ENCODE measurements around the gene DOK3.
"Not testable (repeated sequence)": the region's sequence is repeated elsewhere in the genome, so short reads cannot be mapped to it uniquely, and the experiment has no call there.

DOK3 gene

GRCh38 chr5:177496070-177496726 is 13.4 kb downstream of the DOK3 start:
- DNase-seq: no peak

DNA sequence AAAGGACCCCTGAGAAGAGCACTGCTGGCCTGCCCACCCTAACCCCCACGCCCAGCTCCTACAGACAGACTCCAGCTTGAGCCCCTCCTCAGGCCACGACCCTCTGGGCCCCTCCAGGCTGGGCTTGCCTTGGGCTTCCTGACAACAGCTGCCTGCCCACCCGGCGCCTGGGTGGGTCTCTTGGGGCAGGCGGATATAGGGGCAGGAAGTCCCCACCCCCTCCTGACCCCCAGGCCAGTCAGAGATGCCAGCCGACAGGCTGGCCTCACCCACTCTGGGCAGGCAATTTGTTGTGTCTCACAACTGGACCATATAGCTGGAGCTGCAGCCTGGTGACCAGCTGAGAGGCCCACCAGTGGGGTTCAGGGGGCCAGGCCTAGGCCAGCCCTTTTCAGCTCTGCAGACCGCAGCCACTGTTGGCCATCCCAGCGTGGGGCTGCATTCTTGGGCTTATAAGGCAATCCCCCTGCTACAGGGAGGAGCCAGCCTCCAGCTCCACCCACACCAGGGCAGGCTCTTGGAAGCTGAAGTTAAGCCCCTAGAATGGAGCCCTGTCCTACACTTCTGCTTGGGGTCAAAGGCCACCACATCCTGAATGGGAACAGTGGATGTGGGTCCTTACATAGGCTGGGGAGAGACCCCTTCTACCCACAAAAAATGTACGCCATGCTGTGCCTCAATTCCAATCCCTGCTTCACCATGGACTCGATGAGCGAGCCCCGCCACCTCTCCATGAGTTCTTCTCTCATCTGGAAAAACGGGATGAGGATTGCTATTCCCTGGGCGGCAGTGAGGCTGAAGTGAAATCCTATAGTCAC is 14.2 kb downstream of the DOK3 start:
- DNase-seq: no peak

DNA sequence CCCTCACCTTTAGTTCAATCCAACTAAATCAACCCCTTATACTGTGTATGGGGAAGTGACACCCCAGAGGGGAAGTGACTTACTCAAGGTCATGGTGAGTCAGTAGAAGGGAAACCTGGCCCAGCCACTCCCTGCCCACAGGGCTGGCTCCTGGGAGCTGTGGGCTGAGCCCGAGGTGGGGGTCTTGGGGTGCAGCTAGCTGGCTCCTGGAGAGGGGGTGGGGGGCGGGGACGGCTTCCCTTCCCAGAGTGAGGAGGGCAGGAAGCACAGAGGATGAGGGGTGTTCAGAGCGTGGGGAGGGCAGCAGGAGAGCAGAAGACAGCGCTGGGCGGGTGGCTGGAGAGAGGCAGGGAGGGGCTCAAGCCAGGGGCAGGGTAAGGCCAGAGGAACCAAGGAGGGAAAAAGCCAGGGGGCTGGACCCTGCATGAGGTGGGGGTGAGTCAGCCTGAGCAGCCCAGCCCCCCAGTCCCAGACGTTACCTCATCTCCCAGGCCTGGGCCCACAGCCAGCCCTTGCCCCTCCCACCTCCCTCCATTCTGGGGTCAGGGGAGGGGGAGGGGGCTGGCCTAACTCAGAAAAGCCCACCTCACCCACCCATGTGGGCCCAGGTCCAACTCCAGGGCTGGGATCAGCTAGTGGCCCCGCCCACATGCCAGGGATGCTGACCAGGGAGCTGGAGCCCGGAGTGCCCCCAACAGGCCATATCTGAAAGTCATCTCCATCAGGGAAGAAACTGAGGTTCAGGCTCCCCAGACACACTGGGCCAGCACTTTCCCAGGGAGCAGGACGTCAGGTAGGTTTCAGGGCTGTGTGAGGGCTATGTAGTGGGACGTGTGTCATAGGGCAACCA is 15.1 kb downstream of the DOK3 start:
- no peak for DNase-seq

- no peak for DNase-seq
These were observed 15.8 kb downstream of the DOK3 start for GRCh38 chr5:177493795-177494345.

DNA sequence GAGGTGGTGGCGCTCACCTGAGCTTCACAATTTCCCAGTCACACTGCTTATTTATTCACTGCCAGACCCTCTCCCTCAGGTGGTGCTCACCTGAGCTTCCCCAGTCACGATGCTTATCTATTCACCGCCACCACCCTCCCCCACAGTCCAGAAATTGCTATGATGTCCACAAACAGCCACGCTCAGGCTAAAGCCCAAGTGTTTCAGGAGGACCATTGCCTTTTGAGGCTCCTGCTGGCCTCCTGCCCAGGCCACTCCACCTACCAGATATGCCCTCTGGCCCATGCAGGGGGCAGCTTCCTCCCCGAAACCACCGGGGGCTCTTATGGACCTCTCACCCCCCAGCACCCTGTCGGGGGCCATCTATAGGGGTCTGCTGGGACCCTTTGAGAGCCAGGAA is 16.8 kb downstream of the DOK3 start:
- DNase-seq: no peak

- no peak for DNase-seq
These were observed 17.5 kb downstream of the DOK3 start for GRCh38 chr5:177491983-177492746.

DNA sequence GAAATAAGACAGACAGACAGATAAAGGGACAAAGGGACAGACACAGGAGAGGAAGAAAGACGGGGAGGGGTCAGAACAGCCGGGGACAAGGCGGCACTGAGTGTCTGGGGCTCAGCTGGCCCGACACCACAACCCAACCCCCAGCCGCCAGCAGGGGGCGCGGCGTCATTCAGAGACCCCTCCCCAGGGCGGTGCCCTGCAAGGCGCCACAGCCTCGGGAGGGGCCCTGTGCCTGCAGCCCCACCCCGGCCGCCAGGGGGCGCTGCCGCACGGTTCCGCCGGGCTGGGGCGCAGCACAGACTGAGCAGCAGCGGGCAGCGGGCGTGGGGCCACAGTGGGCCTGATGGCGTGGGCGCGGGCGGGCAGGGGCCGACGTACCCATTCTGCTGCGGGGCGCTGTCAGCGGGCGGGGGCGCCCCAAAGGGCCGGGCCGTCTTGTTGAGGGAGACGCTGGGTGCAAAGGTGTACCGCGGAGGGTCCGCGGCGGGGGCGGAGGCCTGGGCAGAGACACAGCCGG is 18.1 kb downstream of the DOK3 start:
- DNase-seq: no peak

DNA sequence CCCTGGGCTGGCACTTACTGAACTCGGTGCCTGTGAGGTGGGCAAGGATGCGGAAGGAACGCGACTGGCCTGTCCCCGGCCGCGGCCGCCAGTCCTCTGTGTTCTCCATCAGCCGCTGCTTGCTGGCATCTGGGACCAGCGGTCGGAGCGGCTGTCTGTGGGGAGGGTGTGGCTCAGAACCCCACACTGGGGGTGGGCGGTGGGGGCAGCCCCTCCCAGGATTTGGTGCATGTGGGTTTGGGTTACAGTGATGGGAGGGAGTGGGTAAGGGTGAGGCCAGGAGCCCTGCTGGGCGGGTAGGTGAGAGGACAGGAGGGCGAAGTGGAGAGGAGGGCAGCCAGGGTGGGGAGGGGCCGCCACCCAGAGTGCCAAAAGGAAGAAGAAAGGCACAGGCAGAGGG is 18.6 kb downstream of the DOK3 start:
- DNase-seq: no peak

DNA sequence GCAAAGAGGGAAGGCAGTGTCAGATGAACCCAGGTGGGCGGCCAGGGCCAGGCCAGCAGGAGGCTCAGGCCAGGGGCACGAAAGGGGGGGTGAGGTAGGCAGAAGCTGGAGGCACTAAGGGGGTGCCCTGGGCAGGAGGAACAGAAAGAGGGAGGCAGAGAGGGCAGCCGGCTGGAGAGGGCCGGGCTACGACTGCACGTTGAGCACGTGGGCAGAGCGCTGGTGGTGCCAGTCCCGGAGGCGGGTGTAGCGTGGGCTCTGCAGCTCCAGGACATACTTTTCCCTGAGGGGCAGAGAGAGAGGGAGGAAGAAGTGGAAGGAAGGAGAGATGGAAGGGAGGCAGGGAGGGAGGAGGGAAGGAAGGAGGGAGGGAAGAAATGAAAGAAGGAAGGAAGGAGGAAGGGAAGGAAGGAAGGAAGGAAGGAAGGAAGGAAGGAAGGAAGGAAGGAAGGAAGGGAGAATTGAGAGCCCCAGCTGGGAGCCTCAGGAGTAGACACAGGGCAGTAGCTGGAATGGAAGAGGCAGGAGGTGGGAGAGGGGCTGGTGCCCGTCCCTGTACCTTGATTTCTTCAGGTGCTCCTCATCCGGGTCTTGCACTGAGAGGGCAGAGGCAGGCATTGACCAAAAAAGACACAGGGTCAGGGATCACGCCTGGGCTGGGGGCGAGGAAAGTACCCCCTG is 19.2 kb downstream of the DOK3 start:
- no peak for DNase-seq

GRCh38 chr5:177489119-177489716 is 20.4 kb downstream of the DOK3 start:
- DNase-seq: no peak

DNA sequence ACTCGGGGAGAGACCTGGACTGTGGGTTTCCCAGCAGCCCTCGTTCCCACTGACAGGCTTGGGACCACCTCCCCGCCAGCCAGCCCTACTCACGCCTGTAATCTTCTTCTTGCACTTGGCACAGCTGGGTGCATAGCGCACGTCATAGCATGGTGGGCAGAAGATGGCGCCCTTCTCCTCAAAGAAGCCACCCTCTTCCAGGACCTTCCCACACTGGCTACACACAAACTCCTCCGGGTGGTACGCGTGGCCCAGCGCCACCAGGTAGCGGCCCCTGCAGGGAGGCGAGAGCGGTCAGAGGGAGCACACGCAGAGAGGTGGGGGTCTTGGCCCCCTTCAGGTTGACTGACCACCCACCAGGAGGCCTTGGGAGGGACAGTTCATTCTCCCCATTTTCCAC is 21.7 kb downstream of the DOK3 start:
- DNase-seq: no peak

DNA sequence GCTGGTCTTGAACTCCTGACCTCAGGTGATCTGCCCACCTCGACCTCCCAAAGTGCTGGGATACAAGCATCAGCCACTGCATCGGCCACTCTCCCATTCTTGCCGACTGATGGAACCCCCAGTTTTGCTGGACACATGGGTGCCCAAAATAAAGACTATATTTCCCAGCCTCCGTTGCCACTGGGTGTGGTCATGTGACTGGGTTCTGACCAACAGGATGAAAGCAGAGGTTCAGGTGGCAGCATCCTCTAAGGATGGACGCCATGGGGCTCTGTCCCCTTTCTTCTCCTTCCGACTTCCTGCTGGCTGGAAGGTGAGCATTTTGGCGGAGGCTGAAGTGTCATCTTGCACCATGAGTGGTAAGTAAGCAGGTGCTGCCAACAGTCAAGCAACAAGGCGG is 22.5 kb downstream of the DOK3 start:
- DNase-seq: no peak

GRCh38 chr5:177486256-177486655 is 23.4 kb downstream of the DOK3 start:
- no peak for DNase-seq

DNA sequence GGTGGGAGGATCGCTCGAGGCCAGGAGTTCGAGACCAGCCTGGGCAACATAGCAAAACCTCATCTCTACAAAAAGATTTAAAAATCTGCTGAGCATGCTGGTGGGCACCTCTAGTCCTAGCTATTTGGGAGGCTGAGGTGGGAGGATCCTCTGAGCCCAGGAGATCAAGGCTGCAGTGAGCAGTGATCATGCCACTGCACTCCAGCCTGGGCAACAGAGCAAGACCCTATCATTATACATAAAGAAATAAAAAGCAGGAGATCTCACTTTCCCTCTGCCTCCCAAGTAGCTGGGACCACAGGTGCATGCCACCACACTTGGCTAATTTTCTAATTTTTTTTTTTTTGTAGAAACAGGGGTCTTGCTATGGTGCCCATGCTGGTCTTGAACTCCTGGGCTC is 23.9 kb downstream of the DOK3 start:
- DNase-seq: not testable (repeated sequence)

- no peak for DNase-seq
These were observed 24.6 kb downstream of the DOK3 start for GRCh38 chr5:177484902-177485549.

DNA sequence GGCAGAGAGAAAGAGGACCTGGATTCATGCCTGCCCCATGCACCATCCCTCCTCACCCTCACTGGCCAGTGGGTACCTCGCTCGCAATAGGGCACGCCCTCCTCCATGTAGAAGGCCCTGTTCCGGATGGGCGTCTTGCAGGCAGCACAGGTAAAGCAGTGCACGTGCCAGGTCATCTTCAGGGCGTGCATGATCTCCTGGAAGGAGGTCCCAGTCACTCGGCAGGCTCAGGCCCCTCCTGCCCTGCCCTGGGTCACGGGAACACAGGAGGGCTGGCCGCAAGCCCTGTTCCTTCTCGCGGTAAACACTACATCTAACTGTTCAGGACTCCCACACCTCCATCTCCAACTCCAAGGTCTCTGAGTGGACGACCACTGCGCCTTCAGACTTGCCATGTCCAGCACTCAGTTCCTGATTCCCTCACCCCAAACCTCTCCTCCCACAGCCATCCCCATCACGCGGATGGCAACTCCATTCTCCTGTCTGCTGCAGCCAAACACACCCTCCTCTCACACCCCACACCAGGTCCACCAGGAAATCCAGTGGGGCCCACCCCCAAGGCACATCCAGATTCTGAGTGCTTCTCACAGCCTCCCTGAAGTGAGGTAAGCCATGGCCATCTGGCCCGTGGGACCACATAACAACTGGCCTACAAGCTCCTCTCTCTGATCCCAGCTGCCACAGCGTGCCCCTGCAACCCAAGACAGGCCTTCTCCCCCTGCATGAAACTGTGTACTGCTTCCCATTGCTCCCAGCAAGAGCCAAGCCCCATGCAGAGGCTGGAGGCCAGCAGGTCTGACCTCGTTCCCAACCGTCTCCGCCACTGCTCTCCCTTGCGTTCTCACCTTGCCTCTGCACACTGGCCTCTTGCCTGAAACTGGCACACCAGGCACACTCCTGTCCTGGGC is 25.4 kb downstream of the DOK3 start:
- DNase-seq: no peak

- DNase-seq: no peak
These were observed 26.6 kb downstream of the DOK3 start for GRCh38 chr5:177483042-177483441.

GRCh38 chr5:177482359-177482795 is 27.2 kb downstream of the DOK3 start:
- DNase-seq: no peak

DNA sequence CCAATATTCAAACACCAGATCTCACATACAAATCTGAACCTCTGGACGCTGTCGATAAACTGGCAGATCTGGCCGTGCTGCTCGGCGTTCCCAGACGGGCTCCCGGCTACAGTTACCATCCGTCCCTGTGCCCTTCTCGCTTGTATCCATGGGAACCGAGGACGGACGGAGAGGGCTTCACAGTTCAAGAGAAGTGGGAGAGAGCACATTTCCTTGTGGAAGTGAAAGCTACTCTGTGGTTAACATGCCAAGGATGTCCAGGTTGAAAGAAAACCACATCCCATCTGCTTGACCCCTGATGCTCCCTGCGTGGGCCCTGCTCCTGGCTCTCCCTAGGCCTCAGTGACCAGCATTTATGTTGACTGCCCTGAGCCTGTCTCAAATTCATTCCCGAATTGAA is 29.9 kb downstream of the DOK3 start:
- DNase-seq: no peak

Data from NCI-H1105 treated with DMSO at 0.1 percent for 48 hours (cell line).